Sciatic nerve (tissue), 2 donors: ENCODE results near the gene PHF2. TPM values are rescaled to one million over a fixed set of nuclear protein-coding genes. Genes with fewer than 3 reads are reported as not detected.

ENCODE experiments used
- ATAC-seq: fragments of 200-7000 bp; cut with Tn5 transposase; one replicate; pipeline ENCODE4 v1.9.1; 2020; ENCODE audit warnings: mild to moderate bottlenecking, moderate library complexity
- DNase-seq: peaks from one replicate; pipeline ENCODE4 v3.0.0-alpha.2; 2020; ENCODE audit warnings: low spot score
- intact Hi-C: fragments of 100-400 bp; cut with DNase I; formaldehyde crosslinking; loops from one replicate; pipeline ENCODE4 v1.14.2; 2022
- total RNA-seq: library from RNA; stranded (reverse); fragmentation: NEBNext Ultra II Directional; extraction: Animal tissue kit (Norgen Biotek cat#: 25700); gene quantifications from one replicate; pipeline ENCODE4 v1.2.1, GENCODE V29; 2021
- donor health status: DM: no; HTN: no; CAD: no.
- donor health status: DM: no; HTN: no; CAD: no.

PHF2 gene
- total RNA-seq, 1 donor from 2014 or later: 41.5 TPM

- DNase-seq (peak; percentile 99), ATAC-seq (peak; percentile 99)
- intact Hi-C loops: no loop called here
Observed at GRCh38 chr9:93566408-93567270, 9.7 kb upstream of the PHF2 start.

GRCh38 chr9:93567271-93567959 lies 9.0 kb upstream of the PHF2 start:
- ATAC-seq: no peak
- intact Hi-C loops: no loop called here
- DNase-seq: no peak

- intact Hi-C loops: no loop called here
- no peak for ATAC-seq
- DNase-seq: no peak
Observed at GRCh38 chr9:93568169-93568568, 8.2 kb upstream of the PHF2 start.

- DNase-seq (no peak), ATAC-seq (no peak)
- intact Hi-C loops: no loop called here
Observed at GRCh38 chr9:93569621-93570174, 6.7 kb upstream of the PHF2 start.

GRCh38 chr9:93572221-93572620 lies 4.2 kb upstream of the PHF2 start:
- no peak for DNase-seq
- intact Hi-C loops: no loop called here
- no peak for ATAC-seq

- intact Hi-C loops: no loop called here
- ATAC-seq: no peak
Observed at GRCh38 chr9:93572636-93573515, 3.5 kb upstream of the PHF2 start.

GRCh38 chr9:93573516-93573828 lies 2.9 kb upstream of the PHF2 start:
- DNase-seq (no peak), ATAC-seq (no peak)
- intact Hi-C loops: no loop called here

More at GRCh38 chr9:93572636-93573515, 3.5 kb upstream of the PHF2 start:
- DNase-seq: no peak

GRCh38 chr9:93574091-93574899 lies 2.1 kb upstream of the PHF2 start:
- intact Hi-C loops: no loop called here
- DNase-seq: no peak
- no peak for ATAC-seq

GRCh38 chr9:93574900-93575795 lies 1.2 kb upstream of the PHF2 start:
- intact Hi-C loops: no loop called here
- DNase-seq: no peak
- peak; percentile 52 for ATAC-seq

GRCh38 chr9:93575796-93576257 lies 557 bp upstream of the PHF2 start:
- peak; percentile 78 for DNase-seq
- intact Hi-C loops: no loop called here
- ATAC-seq: peak; percentile 59

GRCh38 chr9:93577078-93577974 lies 942 bp downstream of the PHF2 start:
- intact Hi-C loops: no loop called here
- peak; percentile 11 for ATAC-seq
- DNase-seq: no peak

GRCh38 chr9:93577975-93578682 lies 1.7 kb downstream of the PHF2 start:
- ATAC-seq: peak; percentile 31
- no peak for DNase-seq
- intact Hi-C loops: no loop called here

- ATAC-seq (no peak), DNase-seq (no peak)
- intact Hi-C loops: no loop called here
Observed at GRCh38 chr9:93578844-93579243, 2.5 kb downstream of the PHF2 start.

- DNase-seq (no peak), ATAC-seq (no peak)
- intact Hi-C loops: no loop called here
Observed at GRCh38 chr9:93579711-93580516, 3.5 kb downstream of the PHF2 start.
